ENCODE data around the gene MPDU1. TPM values are rescaled to one million over a fixed set of nuclear protein-coding genes. Genes with fewer than 3 reads are reported as not detected.

Gene MPDU1
- 76.9 TPM for polyA plus RNA-seq (2012; ENCODE audit: insufficient read depth, insufficient read length, low read depth)

- TF ChIP-seq CTCF (IDR thresholded peaks at IDR 0.05; ENCODE audit: low read depth, low read length): no peak
- Histone ChIP-seq H3K4me3 (ENCODE audit: low read depth, low read length) (peak within 1 kb of the TSS; percentile 65), H3K4me1 (peaks cover 13% of the 10 kb centered on the region), H3K9me3 (no peaks in the 10 kb centered on the region), H3K27me3 (no peaks in the 10 kb centered on the region), H3K36me3 (peaks cover 16% of the 10 kb centered on the region)
- peak; percentile 91 for DNase-seq
Measured at GRCh38 chr17:7583253-7584109, at the start of gene MPDU1. Gene MPDU1 (plus strand): TSS chr17:7583852. CDS start chr17:7583863, 11 bp downstream.

GRCh38 chr17:7538050-7538449 is 45.6 kb upstream of the MPDU1 start:
- no peak for TF ChIP-seq CTCF (IDR thresholded peaks at IDR 0.05; ENCODE audit: low read depth, low read length)
- Histone ChIP-seq H3K36me3 (no peaks in the 10 kb centered on the region), H3K4me3 (ENCODE audit: low read depth, low read length) (no peak overlapping the region), H3K27me3 (no peaks in the 10 kb centered on the region), H3K4me1 (no peaks in the 10 kb centered on the region), H3K9me3 (no peaks in the 10 kb centered on the region)
- no peak for DNase-seq

- Histone ChIP-seq H3K9me3 (no peaks in the 10 kb centered on the region), H3K36me3 (no peaks in the 10 kb centered on the region), H3K27me3 (no peaks in the 10 kb centered on the region), H3K4me3 (ENCODE audit: low read depth, low read length) (no peak overlapping the region), H3K4me1 (no peaks in the 10 kb centered on the region)
- TF ChIP-seq CTCF (IDR thresholded peaks at IDR 0.05; ENCODE audit: low read depth, low read length): no peak
- DNase-seq: no peak
Measured at GRCh38 chr17:7538891-7539545, 44.6 kb upstream of the MPDU1 start.

GRCh38 chr17:7541074-7541621 is 42.5 kb upstream of the MPDU1 start:
- no peaks in the 10 kb centered on the region for H3K9me3 ChIP-seq

GRCh38 chr17:7544911-7545310 is 38.7 kb upstream of the MPDU1 start:
- DNase-seq: no peak
- Histone ChIP-seq H3K4me1 (no peaks in the 10 kb centered on the region), H3K27me3 (no peaks in the 10 kb centered on the region), H3K9me3 (no peaks in the 10 kb centered on the region), H3K36me3 (no peaks in the 10 kb centered on the region), H3K4me3 (ENCODE audit: low read depth, low read length) (no peak overlapping the region)
- no peak for TF ChIP-seq CTCF (IDR thresholded peaks at IDR 0.05; ENCODE audit: low read depth, low read length)

More at GRCh38 chr17:7541074-7541621, 42.5 kb upstream of the MPDU1 start:
- no peaks in the 10 kb centered on the region for H3K27me3 ChIP-seq
- no peaks in the 10 kb centered on the region for H3K36me3 ChIP-seq
- TF ChIP-seq CTCF (IDR thresholded peaks at IDR 0.05; ENCODE audit: low read depth, low read length): no peak
- H3K4me3 ChIP-seq (ENCODE audit: low read depth, low read length): no peak overlapping the region
- no peaks in the 10 kb centered on the region for H3K4me1 ChIP-seq
- DNase-seq: no peak
